NCI-H446 (cell line): ENCODE data around the gene ZNF70.

Experiments used
- DNase-seq, 2 experiments: peaks; one replicate each; lab custom pipeline; 2025; lab: John Stamatoyannopoulos, UW

Gene ZNF70

GRCh38 chr22:23716811-23717801, 33.8 kb downstream of the ZNF70 start:
- DNase-seq, result peak; percentile 66 to 94

- DNase-seq, result no peak
Observed at GRCh38 chr22:23715806-23716375, 35.0 kb downstream of the ZNF70 start.

GRCh38 chr22:23714596-23715578, 36.0 kb downstream of the ZNF70 start:
- DNase-seq, result no peak

- DNase-seq, result no peak
Observed at GRCh38 chr22:23713696-23714595, 37.0 kb downstream of the ZNF70 start.

- DNase-seq, result no peak
Observed at GRCh38 chr22:23712256-23712655, 38.7 kb downstream of the ZNF70 start.

- no peak for DNase-seq
Observed at GRCh38 chr22:23709107-23709506, 41.8 kb downstream of the ZNF70 start.

GRCh38 chr22:23708270-23708669, 42.6 kb downstream of the ZNF70 start:
- no peak for DNase-seq

GRCh38 chr22:23705358-23705757, 45.6 kb downstream of the ZNF70 start:
- no peak for DNase-seq

GRCh38 chr22:23704829-23705228, 46.1 kb downstream of the ZNF70 start:
- no peak for DNase-seq

GRCh38 chr22:23704062-23704461, 46.9 kb downstream of the ZNF70 start:
- no peak for DNase-seq

- DNase-seq, result no peak
Observed at GRCh38 chr22:23700706-23701105, 50.2 kb downstream of the ZNF70 start.

- DNase-seq, result no peak
Observed at GRCh38 chr22:23698673-23699235, 52.2 kb downstream of the ZNF70 start.

GRCh38 chr22:23698094-23698493, 52.8 kb downstream of the ZNF70 start:
- DNase-seq, result no peak

GRCh38 chr22:23697031-23697970, 53.6 kb downstream of the ZNF70 start:
- DNase-seq, result no peak

GRCh38 chr22:23696326-23696851, 54.5 kb downstream of the ZNF70 start:
- no peak for DNase-seq

GRCh38 chr22:23695571-23696325, 55.2 kb downstream of the ZNF70 start:
- no peak for DNase-seq

- no peak for DNase-seq
Observed at GRCh38 chr22:23695141-23695540, 55.8 kb downstream of the ZNF70 start.

- DNase-seq, result no peak
Observed at GRCh38 chr22:23693979-23694680, 56.8 kb downstream of the ZNF70 start.
